GM20000 (cell line): ENCODE results near the gene SEC63.
A peak's percentile ranks its signal among the peaks of the same experiment; 100 is the strongest.
"Not testable (repeated sequence)": the region's sequence is repeated elsewhere in the genome, so short reads cannot be mapped to it uniquely, and the experiment has no call there.

ENCODE experiments used
- DNase-seq: peaks from one replicate; pipeline ENCODE4 v3.0.0; 2012; ENCODE audit warnings: low spot score
- CTCF ChIP-seq: IDR thresholded peaks from 2 replicates; pipeline ENCODE4 v1.5.1; 2012; ENCODE audit warnings: mild to moderate bottlenecking, control low read depth; ENCODE audit errors: extremely low read depth, missing control alignments

The SEC63 gene

GRCh38 chr6:107911692-107912091, 46.3 kb downstream of the SEC63 start:
- DNase-seq = no peak
- TF ChIP-seq CTCF = no peak

DNA sequence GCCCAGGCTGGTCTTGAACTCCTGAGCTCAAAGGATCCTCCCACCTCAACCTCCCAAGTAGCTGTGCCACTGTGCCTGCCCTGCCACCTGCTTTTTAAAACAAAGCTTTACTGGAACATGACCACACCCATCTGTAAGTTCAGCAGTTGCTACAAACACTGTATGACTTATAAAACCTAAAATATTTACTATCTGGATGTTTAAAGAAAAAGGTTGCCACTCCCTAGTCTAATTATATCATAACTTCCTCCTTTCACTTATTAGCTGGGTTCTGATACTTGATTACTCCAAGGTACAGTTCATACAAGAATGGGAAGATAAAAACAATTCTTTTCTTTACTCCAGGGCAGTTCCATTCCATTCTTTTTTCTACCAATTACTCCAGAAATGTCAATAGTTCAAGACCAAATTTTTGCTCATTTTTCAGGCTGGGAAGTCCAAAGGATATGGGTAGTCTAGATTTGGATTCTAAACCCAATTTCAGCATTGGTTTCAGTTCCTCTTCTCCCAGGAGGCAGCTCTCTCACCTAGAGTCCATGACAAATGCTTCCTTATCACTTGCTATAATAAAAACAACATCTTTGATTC, 63.1 kb downstream of the SEC63 start:
- no peak for TF ChIP-seq CTCF
- no peak for DNase-seq

DNA sequence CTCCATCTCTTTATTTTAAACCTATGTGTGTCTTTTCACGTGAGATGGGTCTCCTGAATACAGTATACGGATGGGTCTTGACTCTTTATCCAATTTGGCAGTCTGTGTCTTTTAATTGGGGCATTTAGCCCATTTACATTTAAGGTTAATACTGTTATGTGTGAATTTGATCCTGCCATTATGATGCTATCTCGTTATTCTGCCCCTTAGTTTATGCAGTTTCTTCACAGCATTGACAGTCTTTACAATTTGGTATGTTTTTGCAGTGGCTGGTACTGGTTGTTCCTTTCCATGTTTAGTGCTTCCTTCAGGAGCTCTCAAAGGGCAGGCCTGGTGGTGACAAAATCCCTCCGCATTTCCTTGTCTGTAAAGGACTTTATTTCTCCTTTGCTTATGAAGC, 67.6 kb downstream of the SEC63 start:
- DNase-seq = not testable (repeated sequence)

- DNase-seq = not testable (repeated sequence)
These were observed 72.1 kb downstream of the SEC63 start for GRCh38 chr6:107885950-107886349.

- no peak for TF ChIP-seq CTCF
- DNase-seq = no peak
These were observed 78.1 kb downstream of the SEC63 start for GRCh38 chr6:107879941-107880340.

DNA sequence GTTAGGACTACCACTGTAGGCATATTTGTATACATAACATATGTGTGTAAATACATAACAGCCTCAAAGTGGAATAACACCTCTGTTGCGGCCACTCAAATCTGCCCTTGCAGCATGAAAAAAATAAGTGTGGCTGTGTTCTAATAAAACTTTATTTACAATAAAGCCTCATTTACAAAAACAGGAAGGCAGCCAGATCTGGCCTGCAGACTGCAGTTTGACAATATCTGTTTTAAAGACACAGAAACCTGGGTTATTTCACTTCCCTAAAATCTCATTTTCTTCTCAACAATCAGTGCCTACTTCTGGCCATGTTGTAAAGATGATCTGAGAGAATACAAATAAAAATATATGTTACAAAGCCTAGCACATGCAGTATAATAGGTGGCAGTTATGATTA, 80.0 kb downstream of the SEC63 start:
- peak; percentile 46 for DNase-seq
- no peak for TF ChIP-seq CTCF

- no peak for TF ChIP-seq CTCF
- no peak for DNase-seq
These were observed 86.0 kb downstream of the SEC63 start for GRCh38 chr6:107871976-107872375.

GRCh38 chr6:107871512-107871911, 86.5 kb downstream of the SEC63 start:
- DNase-seq = not testable (repeated sequence)

DNA sequence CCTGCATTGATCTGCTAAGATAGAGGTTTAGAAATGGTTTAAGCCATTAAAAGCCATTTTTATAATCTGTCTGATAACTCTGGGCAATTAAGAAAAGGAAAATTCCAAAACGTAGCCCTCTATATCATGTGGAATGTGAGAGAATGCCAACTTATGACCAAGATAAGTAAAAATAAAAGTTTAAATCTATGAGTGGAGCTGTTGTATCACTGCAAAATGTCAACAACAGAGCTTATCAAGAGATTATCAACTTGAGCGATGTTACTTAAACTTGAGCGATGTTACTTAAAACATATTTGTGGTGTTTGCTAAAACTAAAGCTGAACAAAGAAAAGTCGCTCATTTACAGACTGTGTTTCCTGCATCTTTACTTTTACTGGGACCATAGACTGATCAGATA, 87.0 kb downstream of the SEC63 start:
- TF ChIP-seq CTCF = no peak
- no peak for DNase-seq
